ENCODE results near the gene VWC2L. TPM values are rescaled to one million over a fixed set of nuclear protein-coding genes. Genes with fewer than 3 reads are reported as not detected.

VWC2L gene
- total and polyA plus RNA-seq, 2 experiments from 2014 or later, result not detected

- Mint-ChIP-seq H3K27ac (no peak overlapping the region), H3K27me3 (ENCODE audit: insufficient read depth, low read depth, poor library complexity) (no peaks in the 10 kb centered on the region), H3K36me3 (ENCODE audit: low read depth) (peaks cover 17% of the 10 kb centered on the region), H3K4me3 (no peak overlapping the region), H3K9me3 (peaks cover 16% of the 10 kb centered on the region), H3K4me1 (peaks cover 12% of the 10 kb centered on the region)
- Histone ChIP-seq H3K4me2 (no peak overlapping the region), H3K79me2 (replicated peaks; ENCODE audit: insufficient read depth) (no peaks in the 10 kb centered on the region), H3K9me2 (ENCODE audit: insufficient read depth) (no peaks in the 10 kb centered on the region), H3F3A (replicated peaks; ENCODE audit: low read depth) (no peaks in the 10 kb centered on the region), H2AFZ (no peak overlapping the region), H3K4me1 (ENCODE audit: insufficient read depth) (peaks cover 15% of the 10 kb centered on the region; the same call in 1 of the 2 replicates), H4K20me1 (replicated peaks; ENCODE audit: insufficient read depth) (no peaks in the 10 kb centered on the region), H3K27me3 (ENCODE audit: insufficient read depth) (no peaks in the 10 kb centered on the region), H3K27ac (ENCODE audit: low read depth) (no peak overlapping the region), H3K36me3 (ENCODE audit: insufficient read depth) (peaks cover 9% of the 10 kb centered on the region; the same call in 1 of the 2 replicates), H3K4me3 (no peak overlapping the region)
- DNase-seq (ENCODE audit: low spot score), result no peak
- no peak for ATAC-seq
- no peak for TF ChIP-seq ZNF114 (CRISPR knock-in tag; IDR thresholded peaks at IDR 0.05)
- no peak for TF ChIP-seq ZNF331 (CRISPR knock-in tag; IDR thresholded peaks at IDR 0.05; ENCODE audit: low read depth)
- TF ChIP-seq NANOG (IDR thresholded peaks at IDR 0.05; ENCODE audit: borderline replicate concordance), result no peak
- TF ChIP-seq EZH2phosphoT487 (IDR thresholded peaks at IDR 0.05; ENCODE audit: unreplicated experiment), result no peak
- no peak for TF ChIP-seq CREB1 (CRISPR knock-in tag; IDR thresholded peaks at IDR 0.05; ENCODE audit: low read depth)
- no peak for TF ChIP-seq STAT1 (IDR thresholded peaks at IDR 0.05; ENCODE audit: unreplicated experiment)
- no peak for TF ChIP-seq ZNF462 (CRISPR knock-in tag; IDR thresholded peaks at IDR 0.05)
- TF ChIP-seq ETS1 (IDR thresholded peaks at IDR 0.05), result no peak
- no peak for TF ChIP-seq JUNB (IDR thresholded peaks at IDR 0.05; ENCODE audit: unreplicated experiment)
- TF ChIP-seq CTCF (conservative IDR thresholded peaks at IDR 0.05; ENCODE audit: low read depth in 2 of 2), result no peak
- TF ChIP-seq POLR2AphosphoS5 (IDR thresholded peaks at IDR 0.05; ENCODE audit: low read depth), result no peak
- TF ChIP-seq REST (IDR thresholded peaks at IDR 0.05; ENCODE audit: unreplicated experiment), result no peak
- TF ChIP-seq EZH2 (IDR thresholded peaks at IDR 0.05; ENCODE audit: low read depth, unreplicated experiment), result no peak
Observed at GRCh38 chr2:214361116-214361515, 49.7 kb upstream of the VWC2L start.

Measured in GM23338 (cell line).